Left lung (tissue), 10 donors: ENCODE results near the gene HAGH. TPM values are rescaled to one million over a fixed set of nuclear protein-coding genes. Genes with fewer than 3 reads are reported as not detected.

ENCODE experiments used
- ATAC-seq: fragments of 200-7000 bp; cut with Tn5 transposase; one replicate; pipeline ENCODE4 v1.9.1; 2020; ENCODE audit warnings: moderate library complexity
- DNase-seq, 4 donors: peaks; one replicate each; pipeline ENCODE4 v3.0.0-alpha.2; 2013 to 2020
- H3K27ac ChIP-seq, 2 donors: fragments of 200-600 bp; sonication (generic) in 1 of 2; one replicate each; pipeline versions ENCODE4 v1.5.0 to v1.8.0; 2020 to 2021
- H3K27me3 ChIP-seq, 2 donors: fragments of 200-600 bp; sonication (generic) in 1 of 2; one replicate each; pipeline versions ENCODE4 v1.5.0 to v1.8.0; 2020 to 2021
- H3K36me3 ChIP-seq, 2 donors: fragments of 200-600 bp; sonication (generic) in 1 of 2; one replicate each; pipeline versions ENCODE4 v1.5.0 to v1.8.0; 2020 to 2021
- H3K4me1 ChIP-seq, 2 donors: fragments of 200-600 bp; one replicate each; pipeline ENCODE4 v1.8.0; 2021
- H3K4me3 ChIP-seq, 2 donors: fragments of 200-600 bp; sonication (generic) in 1 of 2; one replicate each; pipeline versions ENCODE4 v1.5.0 to v1.8.0; 2020 to 2021; ENCODE audit warnings: mild to moderate bottlenecking in 1 of 2
- H3K9me3 ChIP-seq, 2 donors: fragments of 200-600 bp; sonication (generic) in 1 of 2; one replicate each; pipeline versions ENCODE4 v1.5.0 to v1.8.0; 2020 to 2021
- CTCF ChIP-seq, 2 donors: fragments of 200-600 bp; sonication (generic) in 1 of 2; IDR thresholded peaks; one replicate each; pipeline versions ENCODE4 v1.5.0 to v1.8.0; 2021; ENCODE audit warnings: antibody characterized with exemption in 2 of 2
- intact Hi-C, 2 donors: fragments of 100-400 bp; cut with DNase I; formaldehyde crosslinking; loops; one replicate each; pipeline versions ENCODE4 v1.11.2 to v1.14.2; 2022
- polyA plus RNA-seq, 6 donors: library from polyadenylated mRNA; unstranded; fragments of 120-200 nt; gene quantifications; one replicate each; pipeline ENCODE4 v1.2.1, GENCODE V29; 2013; ENCODE audit not compliant: insufficient read length in 6 of 6
- total RNA-seq, 2 donors: library from RNA; stranded (reverse); fragmentation: NEBNext Ultra II Directional; extraction: Animal tissue kit (Norgen Biotek cat#: 25700); gene quantifications; one replicate each; pipeline ENCODE4 v1.2.1, GENCODE V29; 2021
- donor health status: DM: no; HTN: yes; CAD: no.
- donor health status: DM: no; HTN: no; CAD: no.

Gene HAGH
- total and polyA plus RNA-seq, 8 donors, result 21.0 to 62.0 (median 26.7) TPM

GRCh38 chr16:1870365-1871082 lies 43.9 kb upstream of the HAGH start:
- ATAC-seq, result peak; percentile 91
- H3K36me3 ChIP-seq, result no peaks in the 10 kb centered on the region
- no peak overlapping the region for H3K4me3 ChIP-seq
- H3K27ac ChIP-seq, result peak overlapping the region; percentile 9 to 39
- no peaks in the 10 kb centered on the region for H3K9me3 ChIP-seq
- no peak for DNase-seq
- no peak for TF ChIP-seq CTCF (IDR thresholded peaks at IDR 0.05)
- H3K27me3 ChIP-seq, result peaks cover 7 to 41% of the 10 kb centered on the region in 2 donors
- intact Hi-C loops, result no loop called here
- H3K4me1 ChIP-seq, result peaks cover 0 to 5% of the 10 kb centered on the region in 2 donors

DNA sequence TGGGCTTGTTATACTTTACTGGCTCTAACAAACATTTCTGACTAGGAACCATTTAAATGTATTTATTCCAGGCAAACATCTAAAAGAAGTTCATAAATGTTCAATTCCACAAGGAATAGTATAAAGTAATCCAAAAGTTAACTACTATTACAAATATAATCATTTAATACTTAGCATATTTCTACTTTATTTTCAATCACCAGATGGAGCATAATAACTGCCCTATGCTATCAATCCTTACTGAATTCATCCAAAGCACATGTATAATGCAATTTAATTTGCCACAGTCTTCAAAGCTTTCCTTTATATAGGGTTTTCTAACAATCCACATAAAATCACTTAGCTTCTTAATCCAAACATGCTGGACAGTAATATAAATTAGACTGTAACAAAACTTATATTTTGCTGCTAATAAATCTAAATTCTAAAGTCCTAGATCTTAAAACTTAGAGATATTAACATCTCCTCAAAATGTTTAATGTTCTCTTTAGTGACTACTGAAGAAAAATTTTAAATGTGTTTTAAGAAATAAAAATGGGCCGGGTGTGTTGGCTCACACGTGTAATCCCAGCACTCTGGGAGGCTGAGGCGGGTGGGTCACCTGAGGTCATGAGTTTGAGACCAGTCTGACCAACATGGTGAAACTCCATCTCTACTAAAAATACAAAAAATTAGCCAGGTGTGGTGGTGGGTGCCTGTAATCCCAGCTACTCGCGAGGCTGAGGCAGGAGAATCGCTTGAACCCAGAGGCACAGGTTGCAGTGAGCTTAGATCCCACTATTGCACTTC lies 39.5 kb upstream of the HAGH start:
- DNase-seq (no peak), ATAC-seq (no peak)
- no peaks in the 10 kb centered on the region for H3K36me3 ChIP-seq
- H3K4me3 ChIP-seq, result no peak overlapping the region
- peaks cover under 1 to 42% of the 10 kb centered on the region in 2 donors for H3K27me3 ChIP-seq
- TF ChIP-seq CTCF (IDR thresholded peaks at IDR 0.05), result no peak
- H3K27ac ChIP-seq, result no peak overlapping the region
- no peaks in the 10 kb centered on the region for H3K4me1 ChIP-seq
- intact Hi-C loops, result loop anchor here in 1 of 2 donors (5.0 kb wide), 1 partner anchor 61 kb away; no protein-coding TSS in a partner anchor
- no peaks in the 10 kb centered on the region for H3K9me3 ChIP-seq

DNA sequence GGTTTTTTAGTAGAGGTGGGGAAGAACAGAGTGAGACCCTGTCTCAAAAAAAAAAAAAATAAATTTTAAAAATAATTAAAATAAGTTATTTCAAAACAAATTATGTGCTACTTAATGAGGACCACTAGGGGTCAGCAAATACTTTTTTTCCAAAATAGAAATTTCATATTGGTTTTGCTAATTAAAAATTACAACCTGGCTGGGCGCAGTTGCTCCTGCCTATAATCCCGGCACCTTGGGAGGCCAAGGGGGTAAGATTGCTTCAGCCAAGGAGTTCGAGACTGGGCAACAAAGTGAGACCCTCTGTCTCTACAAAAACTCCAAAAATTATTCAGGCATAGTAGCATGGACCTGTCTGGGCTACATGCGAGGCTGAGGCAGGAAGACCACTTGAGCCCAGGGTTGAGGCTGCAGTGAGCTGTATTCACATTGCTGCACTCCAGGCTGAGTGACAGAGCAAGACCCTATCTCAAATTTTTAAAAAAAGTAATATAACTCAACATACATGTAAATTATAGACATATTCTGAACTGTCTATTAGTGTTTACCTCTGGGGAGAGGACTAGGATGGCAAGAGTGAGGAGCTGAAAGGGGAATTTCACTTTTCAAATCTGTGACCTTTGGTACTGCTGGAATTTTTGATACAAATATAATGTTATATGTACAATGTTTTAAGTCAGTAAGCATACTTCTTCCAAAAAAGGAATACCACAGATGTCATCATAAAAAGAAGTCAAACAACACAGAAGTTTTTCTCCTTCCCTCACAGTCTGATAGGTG lies 37.2 kb upstream of the HAGH start:
- no peak overlapping the region for H3K27ac ChIP-seq
- H3K4me3 ChIP-seq, result no peak overlapping the region
- intact Hi-C loops, result no loop called here
- TF ChIP-seq CTCF (IDR thresholded peaks at IDR 0.05), result peak; percentile 19 to 48
- H3K4me1 ChIP-seq, result no peaks in the 10 kb centered on the region
- no peaks in the 10 kb centered on the region for H3K36me3 ChIP-seq
- no peaks in the 10 kb centered on the region for H3K9me3 ChIP-seq
- peak; percentile 70 for ATAC-seq
- DNase-seq, result peak in 2 of 4 donors; percentile 18 to 34
- H3K27me3 ChIP-seq, result peaks cover 7 to 62% of the 10 kb centered on the region in 2 donors

GRCh38 chr16:1862394-1862793 lies 35.8 kb upstream of the HAGH start:
- TF ChIP-seq CTCF (IDR thresholded peaks at IDR 0.05), result no peak
- intact Hi-C loops, result no loop called here
- DNase-seq (no peak), ATAC-seq (no peak)
- no peak overlapping the region for H3K27ac ChIP-seq
- H3K27me3 ChIP-seq, result peaks cover 12 to 77% of the 10 kb centered on the region in 2 donors
- no peaks in the 10 kb centered on the region for H3K36me3 ChIP-seq
- no peaks in the 10 kb centered on the region for H3K4me1 ChIP-seq
- no peaks in the 10 kb centered on the region for H3K9me3 ChIP-seq
- H3K4me3 ChIP-seq, result no peak overlapping the region
